GM19467 (cell line): ENCODE results near the gene MEIS2.

Experiments
- ATAC-seq: cut with Tn5 transposase; IDR thresholded peaks from one replicate; pipeline ENCODE4 v1.9.1; 2021; ENCODE audit warnings: mild to moderate bottlenecking, moderate library complexity; ENCODE audit not compliant: unreplicated experiment

MEIS2 gene

DNA sequence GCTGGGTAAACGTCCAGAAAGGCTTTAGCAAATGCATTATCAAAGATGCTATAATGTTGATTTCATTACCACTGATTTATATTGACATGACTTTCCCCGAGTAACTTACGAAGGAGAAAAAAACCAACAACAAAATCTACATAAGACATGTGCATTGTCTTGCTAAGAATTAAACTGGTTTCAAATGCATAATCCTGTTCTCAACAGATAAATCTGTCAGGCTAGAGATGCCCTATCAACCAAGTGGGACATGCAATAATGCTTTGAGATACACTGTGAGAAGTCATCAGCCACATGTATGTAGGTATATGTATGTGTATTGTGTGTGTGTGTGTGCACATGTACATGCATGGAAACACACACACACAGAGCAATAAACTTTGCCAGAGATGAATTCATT is 195.6 kb downstream of the MEIS2 start:
- no peak for ATAC-seq

DNA sequence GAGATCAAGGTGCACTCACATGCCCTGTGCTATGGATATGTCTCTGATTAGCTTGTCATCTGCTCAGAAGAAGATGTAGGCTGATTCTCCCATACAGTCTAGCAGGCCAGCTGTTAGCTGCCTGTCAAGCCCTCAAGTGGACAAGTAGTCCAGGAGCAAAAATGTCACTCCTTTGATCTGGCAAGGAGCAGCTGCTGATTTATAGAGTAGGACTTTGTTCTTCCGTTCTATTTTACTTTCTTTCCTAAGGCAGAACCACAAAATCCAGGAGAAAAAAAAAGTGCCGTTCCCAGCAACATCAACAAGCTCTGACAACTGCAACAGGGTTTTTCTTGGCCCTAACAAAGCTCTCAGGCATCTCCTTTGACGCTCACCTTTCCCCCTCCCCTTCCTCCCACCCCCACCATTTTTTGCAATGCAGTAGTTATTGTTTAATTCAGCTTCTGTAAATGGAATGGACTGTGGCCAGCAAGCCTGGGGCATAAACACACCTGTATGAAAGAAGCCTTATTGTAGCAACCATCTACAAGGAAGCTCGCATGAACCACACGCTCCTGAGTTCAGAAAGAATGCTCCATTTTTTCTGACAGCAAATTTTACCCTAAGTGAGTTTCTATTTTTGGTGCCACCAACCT is 196.3 kb downstream of the MEIS2 start:
- no peak for ATAC-seq

DNA sequence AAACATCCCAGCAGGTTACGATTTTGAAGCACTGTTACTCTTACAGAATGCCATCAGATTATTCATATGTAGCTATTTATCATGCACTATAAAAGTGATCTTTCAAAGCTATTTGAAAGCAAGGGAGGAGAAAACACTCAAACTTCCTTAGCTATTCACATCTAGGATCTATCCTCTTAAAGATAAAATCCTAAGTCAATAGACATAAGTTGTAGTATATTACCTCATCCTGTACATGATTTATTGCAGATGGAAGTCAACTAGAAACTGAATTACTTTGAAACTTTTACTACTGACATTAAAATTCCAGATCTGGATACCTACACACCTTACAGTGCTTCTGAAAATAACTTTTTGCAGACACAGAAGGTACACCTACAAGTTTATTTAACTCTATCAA is 197.2 kb downstream of the MEIS2 start:
- no peak for ATAC-seq

DNA sequence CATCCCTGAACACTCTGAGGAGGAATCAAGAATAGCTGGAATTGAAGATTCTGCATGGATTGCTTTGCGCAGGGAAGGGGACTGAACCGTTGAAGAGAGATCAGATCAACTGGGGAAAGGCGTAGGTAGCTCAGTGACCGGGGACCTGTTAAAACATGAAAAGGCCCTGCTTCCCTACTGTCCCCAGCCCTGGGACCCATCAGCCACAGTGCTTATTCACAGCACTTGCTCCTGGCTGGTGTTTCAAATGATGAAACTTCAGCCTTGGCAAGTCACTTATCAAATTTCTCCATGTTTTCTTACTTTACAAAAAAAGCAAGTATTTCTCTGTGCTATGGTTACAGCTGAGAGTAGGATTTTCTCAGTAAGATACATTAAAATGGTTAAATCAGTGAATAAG is 199.3 kb downstream of the MEIS2 start:
- ATAC-seq: no peak

DNA sequence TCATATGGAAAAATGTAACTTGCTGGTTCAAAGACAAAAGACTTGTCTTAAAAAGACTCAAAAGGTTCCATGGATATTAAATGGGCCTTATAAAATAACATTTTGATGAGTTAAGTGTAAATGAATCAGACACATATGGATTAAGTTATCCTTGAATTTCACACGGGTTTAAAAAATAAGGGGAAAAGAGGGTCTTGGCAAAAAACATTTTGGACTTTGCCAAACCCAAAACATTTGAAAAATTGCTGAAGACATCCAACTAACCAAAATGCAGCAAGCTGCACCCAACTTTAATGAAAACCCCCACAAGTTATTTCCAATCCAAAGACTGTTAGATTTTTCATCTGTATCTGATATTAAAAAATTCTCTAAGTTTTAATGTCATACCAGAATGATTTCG is 200.7 kb downstream of the MEIS2 start:
- no peak for ATAC-seq

DNA sequence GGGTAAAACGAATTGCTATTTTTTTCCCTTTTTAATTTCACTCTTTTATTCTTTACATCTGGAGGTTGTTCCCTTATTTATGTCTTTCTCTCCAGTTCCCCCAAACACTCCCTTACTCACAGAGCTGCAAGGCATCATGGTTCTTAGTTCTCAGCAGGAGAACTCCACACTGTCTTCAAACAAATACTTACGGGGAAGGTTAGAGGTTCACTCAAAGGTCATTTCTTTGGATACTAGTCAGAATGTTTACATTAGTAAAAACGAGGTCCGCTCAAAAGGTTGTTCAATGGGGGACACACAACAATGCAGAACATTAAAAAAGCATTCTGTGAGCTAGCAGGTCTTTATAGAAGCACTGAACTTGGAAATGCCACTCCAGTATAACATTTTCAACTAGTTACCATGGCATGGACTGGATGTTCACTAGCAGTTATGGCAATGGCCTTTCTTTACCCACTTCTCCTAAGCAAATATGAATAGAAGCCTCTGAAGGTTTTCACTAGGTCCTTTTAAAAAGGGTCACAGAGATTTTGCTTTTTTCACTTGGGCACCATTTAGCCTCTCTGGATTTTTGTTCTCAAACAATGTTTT is 201.7 kb downstream of the MEIS2 start:
- ATAC-seq: no peak

DNA sequence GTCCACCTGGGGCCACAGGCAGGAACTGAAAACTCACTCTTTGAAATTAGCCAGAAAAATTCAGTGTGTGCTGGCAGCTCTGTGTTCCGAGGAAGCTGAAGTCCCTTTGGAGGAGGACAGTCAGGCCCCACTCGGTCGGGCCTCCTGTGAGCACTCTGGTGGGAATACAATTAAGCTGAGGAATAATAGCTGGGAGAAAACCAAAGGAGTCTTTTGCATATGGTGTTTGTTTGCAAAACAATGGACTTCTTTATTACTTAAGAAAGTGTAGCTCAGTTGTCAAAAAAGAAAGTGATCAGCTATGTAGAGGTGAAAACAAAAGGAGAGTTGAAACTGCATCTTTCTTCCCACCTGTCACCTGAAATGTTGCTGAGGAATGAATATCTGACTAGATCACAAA is 202.5 kb downstream of the MEIS2 start:
- ATAC-seq: no peak

DNA sequence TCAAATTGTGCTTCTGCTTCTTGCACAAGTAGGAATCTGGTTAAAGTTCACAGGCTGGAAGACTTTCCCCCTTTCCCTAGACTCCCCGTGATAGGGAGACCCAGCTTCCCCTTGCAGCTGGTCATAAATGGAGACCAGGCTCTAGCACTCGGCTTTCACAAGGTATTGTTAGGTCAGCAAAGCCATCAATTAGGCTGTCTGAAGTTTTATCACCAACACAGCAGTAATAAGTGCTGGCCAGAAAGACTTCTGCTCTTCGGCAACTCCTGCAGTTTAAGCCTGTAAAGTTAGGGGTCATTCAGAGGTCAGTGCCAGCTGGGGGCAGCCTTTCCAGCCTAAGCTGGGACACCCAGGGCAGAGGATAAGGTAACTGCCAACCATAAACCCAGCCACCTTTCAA is 203.4 kb downstream of the MEIS2 start:
- ATAC-seq: no peak

DNA sequence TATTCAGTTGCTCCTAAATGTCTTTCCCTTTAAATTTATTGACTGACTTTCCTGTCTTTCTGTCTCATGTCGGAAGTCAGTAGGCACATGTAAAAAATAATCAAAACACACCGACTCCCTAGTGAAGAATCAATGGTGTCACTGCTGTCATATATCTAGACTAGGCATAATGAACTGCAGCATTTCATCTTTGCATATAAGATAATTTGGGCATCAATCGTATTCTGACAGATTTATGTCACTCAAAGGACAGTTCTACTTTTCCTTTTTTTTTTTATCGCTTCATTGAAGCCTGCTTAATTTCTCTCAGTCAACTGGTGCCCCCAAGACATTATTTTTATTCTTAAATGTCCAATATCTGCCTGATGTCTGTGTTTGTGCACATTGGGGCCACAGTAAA is 206.3 kb downstream of the MEIS2 start:
- no peak for ATAC-seq

DNA sequence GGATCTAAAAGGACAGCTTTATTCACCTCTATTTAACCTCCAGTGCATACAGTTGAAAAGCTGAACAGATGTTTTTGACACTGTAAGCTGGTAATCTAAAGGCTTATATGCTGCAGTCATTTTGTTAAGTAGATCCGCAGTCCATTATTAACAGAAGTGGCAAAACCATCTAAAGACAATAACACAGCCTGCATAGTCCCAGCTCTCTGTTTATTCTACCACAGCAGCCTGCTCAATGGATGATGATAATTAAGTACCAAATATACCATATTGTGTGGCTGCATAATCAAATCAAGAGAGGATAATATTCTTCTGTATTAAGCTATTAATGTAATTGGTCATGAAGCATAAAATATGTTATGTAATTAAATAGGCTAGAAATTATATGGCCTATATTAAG is 207.1 kb downstream of the MEIS2 start:
- no peak for ATAC-seq

DNA sequence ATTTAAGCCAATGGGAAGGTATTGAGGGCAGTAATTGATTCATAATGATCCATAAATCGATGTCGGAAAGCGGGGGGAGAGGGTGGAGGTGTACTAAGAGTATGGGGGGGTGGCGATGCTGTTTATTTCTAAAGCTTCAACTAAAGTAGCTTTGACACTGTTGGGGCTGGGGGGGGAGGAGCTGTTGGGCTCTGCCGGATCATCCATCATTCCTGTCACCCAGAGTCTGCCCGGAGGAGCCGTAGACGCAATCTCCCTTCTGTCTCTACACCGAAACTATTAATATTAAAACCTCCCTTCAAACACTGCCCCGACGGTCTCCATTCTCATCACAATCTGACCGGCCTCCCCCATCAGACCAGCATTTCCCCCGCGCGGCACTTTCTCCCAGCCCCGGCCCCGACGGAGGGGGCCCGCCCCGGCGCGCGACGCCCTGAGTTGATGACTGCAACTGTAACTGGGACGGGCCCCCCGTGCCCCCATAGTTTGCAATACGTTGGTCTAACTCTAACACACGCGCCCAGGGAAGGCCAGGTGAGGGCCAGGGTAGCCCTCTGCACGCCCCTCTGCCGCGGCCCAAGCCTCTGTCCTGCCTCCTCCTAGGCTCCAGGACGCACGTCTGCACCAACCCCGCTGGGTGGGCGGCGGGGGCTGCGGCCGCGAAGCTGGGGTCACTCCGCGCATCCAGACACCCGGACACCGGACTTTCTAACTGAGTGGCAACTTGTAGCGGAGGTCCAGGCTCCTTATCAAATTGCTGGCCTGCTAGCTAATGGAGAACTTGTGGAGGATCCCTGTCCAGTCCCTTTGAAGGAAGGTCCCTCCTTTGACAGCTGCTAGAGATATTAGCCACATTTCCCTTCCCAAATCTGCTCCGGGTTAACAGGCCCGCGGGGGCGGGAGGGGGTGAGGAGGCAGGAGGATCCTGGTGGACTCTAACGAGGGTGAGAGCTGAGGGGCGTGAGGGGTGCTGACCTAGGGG is 212.0 kb downstream of the MEIS2 start:
- ATAC-seq: no peak

DNA sequence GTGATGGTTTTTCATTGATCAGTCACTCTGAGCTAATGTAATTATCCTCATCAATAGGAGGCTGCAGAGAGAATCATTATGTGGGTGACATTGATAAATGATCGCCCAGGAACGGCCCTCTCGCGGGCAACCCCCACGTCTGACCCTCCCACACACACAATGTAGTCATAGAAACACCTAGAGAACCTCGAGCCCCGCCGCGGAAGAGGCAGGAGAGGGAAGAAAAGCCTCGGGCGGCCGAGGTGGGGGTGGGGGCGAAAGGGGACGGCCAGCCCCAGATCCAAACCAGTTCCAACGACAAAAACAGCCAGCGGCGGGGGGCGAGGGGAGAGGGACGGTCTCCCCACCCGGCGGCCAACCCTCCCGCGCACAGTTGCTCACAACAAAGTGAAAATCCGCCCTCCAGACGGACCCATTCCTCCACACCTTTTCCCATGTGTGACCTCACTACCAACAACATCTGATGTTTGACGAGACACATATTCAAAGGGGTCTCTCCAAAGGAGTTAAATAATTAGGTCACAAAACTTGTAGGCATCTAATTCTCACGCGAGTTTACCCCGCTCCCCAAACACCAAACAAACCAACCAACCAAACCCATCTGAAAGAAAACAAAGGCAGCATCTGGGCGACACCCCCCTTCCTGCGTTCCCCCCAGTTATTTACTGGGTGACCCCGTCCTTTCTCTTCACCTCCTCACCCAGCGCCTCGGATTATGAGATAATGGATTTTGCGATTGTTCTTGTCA is 213.0 kb downstream of the MEIS2 start:
- no peak for ATAC-seq

DNA sequence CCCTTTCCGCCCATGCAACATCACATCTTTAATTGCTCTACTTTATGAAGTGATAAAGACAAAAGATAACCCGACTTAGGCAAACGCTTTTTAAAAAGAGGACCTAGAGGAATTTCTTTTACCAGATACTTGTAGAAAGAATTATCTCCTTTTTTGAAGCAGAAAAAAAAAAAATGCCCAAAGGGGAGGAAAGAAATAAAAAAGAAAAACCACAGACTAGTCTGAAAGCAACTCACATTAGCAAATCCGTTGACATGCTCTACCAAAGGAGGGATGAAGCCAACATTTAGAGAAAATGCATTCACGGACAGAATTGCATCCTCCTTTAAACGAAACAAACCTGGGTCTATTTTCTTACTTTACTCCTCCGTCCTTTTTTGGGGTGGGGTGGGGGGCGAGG is 213.6 kb downstream of the MEIS2 start:
- ATAC-seq: no peak

DNA sequence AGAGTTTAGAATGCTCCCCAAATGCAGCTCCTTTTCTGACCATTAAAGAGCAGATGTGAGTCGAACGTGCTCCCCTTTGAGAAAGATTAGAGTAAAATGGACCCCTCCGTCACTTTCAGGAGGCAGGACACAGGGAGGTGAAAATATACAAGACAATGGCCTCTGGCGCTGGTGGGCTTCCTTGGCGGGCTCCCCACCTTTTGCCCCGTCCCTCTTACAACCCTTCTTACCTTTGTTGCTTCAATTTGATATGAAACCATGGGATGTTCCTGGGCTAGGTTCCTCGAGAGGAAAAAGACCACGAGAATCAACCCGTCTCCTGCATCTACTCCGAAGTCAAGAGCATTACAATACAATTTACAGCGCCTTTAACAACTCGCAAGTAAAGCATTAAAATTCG is 214.2 kb downstream of the MEIS2 start:
- no peak for ATAC-seq

DNA sequence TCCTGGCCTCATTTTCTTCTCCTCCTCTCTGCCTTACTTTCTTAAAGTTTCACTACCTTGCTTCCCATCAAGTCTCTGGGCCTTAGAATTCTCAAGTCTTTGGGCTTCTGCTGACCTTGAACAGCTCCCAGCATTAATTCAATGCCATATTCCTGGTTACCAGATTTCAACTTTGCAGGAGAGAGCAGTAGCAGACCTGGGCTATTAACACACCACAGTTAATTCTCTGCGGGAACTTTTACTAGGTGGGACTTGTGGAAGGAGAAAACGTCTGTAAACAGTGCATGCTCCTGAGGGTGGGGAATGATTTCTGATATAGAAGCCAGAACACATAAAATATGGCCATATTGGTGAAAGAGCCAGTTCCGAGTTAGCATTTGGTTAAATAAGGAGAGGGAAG is 214.6 kb downstream of the MEIS2 start:
- no peak for ATAC-seq

DNA sequence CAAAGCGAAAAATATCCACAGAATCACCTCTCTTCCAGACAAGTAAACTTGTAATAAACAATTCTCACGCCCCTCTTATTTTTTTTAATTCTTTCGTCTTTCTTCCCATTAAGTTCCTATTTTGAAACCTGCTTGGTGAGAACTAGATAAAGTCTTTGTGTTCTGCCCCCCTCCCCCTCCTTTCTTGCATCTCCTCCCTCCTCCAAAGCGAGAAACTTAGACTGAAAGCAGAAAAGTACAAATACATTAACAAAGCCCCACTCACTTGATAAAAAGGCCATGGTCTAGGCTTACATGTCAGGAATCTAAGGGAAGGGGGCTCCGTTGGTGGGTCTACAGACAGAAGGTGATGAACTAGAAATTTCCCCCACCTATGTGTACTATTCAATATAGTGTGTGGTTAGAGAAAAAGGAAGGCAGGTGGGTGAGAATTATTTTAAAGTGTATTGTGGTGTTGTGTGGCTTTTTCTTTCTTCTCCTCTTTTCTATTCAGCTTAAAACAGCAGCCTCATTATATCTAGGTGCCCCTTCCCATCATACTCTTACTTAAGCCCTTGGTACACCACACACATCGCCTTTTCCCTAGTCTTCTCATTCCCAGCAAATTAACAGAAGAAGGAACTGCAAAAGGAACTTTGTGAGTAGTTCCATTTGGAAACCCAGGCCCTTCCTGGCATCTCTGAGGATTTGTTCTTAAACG is 215.3 kb downstream of the MEIS2 start:
- ATAC-seq: no peak

DNA sequence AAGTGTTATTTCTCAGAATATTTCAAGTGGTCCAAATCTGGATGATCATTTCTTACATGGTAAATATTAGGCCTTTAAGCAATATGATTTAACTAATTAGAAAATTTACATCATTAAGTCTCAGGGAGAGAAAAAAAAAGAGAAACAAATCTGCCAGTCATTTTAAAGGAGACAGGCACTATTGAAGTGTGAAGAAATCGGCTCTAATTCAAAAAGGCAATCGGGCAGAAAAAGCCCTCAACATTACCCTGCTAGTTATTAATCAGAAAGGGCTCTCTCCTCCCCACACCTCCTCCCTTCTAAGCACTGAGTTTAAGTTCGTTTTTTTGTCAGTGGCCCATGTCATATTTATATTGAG is 215.9 kb downstream of the MEIS2 start:
- ATAC-seq: no peak

DNA sequence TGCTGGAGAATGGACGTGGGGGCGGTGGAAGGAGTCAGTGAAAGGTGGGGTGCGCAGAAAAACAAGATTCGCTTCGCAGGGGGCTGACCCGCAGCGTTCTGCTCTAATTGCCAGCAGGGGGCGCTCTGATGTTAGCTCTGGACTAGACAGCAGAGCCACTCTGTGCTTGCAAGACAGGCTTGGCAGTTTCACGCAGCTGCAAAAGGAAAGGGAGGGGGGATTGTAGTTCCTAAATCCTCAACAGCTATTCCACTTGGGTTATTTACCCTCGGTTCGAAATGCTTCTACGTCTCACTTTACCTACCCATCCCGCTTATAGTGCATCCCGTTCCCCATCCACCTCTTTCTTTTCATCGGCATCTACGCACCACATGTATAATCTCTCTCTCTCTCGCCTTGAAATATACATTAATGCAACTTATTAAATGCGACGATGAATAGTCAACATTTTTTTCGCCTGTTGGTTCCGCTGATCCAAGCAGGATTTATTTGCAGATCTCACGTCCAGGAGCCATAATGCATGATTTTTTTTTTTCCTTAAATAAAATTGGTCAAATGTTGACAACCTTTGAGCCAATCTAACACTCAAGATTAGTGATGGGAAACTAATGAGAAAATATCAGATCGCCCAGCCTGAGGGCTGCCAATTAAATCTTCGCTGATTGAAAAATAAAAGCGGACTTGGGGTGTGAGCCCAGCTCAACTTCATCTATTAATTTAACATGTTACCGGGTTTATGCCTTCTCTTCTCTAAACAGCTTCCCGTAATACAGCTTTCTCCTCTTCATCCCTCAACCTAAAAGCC is 216.4 kb downstream of the MEIS2 start:
- peak; percentile 87 for ATAC-seq

DNA sequence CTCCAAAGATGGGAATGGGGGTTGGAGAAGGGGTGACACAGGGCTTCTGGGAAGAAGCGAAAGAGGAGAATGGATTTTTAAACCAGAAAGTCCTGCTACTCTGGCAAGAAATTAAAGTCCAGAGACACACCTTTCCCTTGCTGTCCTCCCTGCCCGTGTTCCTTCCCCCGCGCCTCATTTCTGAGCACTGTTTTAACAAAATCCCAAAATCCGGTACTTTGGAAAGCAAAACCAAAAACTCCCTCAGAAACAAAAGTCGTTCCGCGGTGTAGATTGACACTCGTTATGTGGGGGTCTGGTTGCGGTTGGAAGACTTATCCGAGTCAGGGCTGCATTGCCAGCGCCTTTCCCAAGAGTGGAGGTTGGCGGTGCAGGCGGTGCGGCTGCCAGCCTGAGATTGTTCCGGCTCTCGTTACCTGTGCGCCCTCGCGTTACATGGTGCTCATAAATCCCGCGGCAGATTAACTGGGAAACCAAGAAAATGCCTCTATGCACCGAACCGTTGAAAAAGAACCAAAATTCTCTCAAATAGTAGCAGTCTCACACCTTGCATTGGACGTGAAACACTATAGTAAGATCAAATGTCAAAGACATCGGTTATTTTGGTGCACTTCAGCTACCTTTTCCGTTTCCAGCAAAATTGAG is 217.7 kb downstream of the MEIS2 start:
- ATAC-seq: no peak
